8988T (cell line): ENCODE data around the gene SPACDR.
A peak's percentile ranks its signal among the peaks of the same experiment; 100 is the strongest.
"Not testable (repeated sequence)": the region's sequence is repeated elsewhere in the genome, so short reads cannot be mapped to it uniquely, and the experiment has no call there.

Experiments used
- DNase-seq: peaks from one replicate; pipeline ENCODE4 v3.0.0; 2011

SPACDR gene

GRCh38 chr7:100465299-100465698 lies 1.2 kb upstream of the SPACDR start:
- DNase-seq = no peak

GRCh38 chr7:100464791-100465190 lies 731 bp upstream of the SPACDR start:
- DNase-seq = no peak

GRCh38 chr7:100457033-100457432 lies 7.0 kb downstream of the SPACDR start:
- no peak for DNase-seq

GRCh38 chr7:100456562-100456961 lies 7.5 kb downstream of the SPACDR start:
- peak; percentile 2 for DNase-seq

- no peak for DNase-seq
These were observed 8.9 kb downstream of the SPACDR start for GRCh38 chr7:100455206-100455605.

- DNase-seq = not testable (repeated sequence)
These were observed 10.2 kb downstream of the SPACDR start for GRCh38 chr7:100453854-100454253.

GRCh38 chr7:100452513-100452912 lies 11.5 kb downstream of the SPACDR start:
- no peak for DNase-seq

- no peak for DNase-seq
These were observed 14.8 kb downstream of the SPACDR start for GRCh38 chr7:100449190-100449795.

GRCh38 chr7:100447363-100447762 lies 16.7 kb downstream of the SPACDR start:
- not testable (repeated sequence) for DNase-seq

GRCh38 chr7:100446040-100446439 lies 18.0 kb downstream of the SPACDR start:
- DNase-seq = no peak

- no peak for DNase-seq
These were observed 19.5 kb downstream of the SPACDR start for GRCh38 chr7:100444311-100445278.

GRCh38 chr7:100443096-100443840 lies 20.8 kb downstream of the SPACDR start:
- no peak for DNase-seq

GRCh38 chr7:100441641-100442535 lies 22.2 kb downstream of the SPACDR start:
- DNase-seq = no peak

GRCh38 chr7:100439244-100439643 lies 24.8 kb downstream of the SPACDR start:
- DNase-seq = not testable (repeated sequence)

- not testable (repeated sequence) for DNase-seq
These were observed 25.3 kb downstream of the SPACDR start for GRCh38 chr7:100438731-100439130.

- DNase-seq = no peak
These were observed 25.9 kb downstream of the SPACDR start for GRCh38 chr7:100438172-100438571.

- no peak for DNase-seq
These were observed 26.6 kb downstream of the SPACDR start for GRCh38 chr7:100437150-100438100.

GRCh38 chr7:100435401-100436304 lies 28.4 kb downstream of the SPACDR start:
- peak; percentile 56 for DNase-seq

GRCh38 chr7:100434297-100435144 lies 29.5 kb downstream of the SPACDR start:
- no peak for DNase-seq
